Mesothelial cell of epicardium (in vitro differentiated cells): ENCODE results near the gene PLEKHG3. TPM values are rescaled to one million over a fixed set of nuclear protein-coding genes. Genes with fewer than 3 reads are reported as not detected.

Experiments used
- DNase-seq, 2 experiments: peaks; one replicate each; pipeline ENCODE4 v3.0.0; 2021; ENCODE audit warnings: low spot score in 2 of 2; ENCODE audit not compliant: unreplicated experiment in 2 of 2
- H3K27ac Mint-ChIP-seq: 2 replicates; pipeline ENCODE4 v1.8.0; 2021; ENCODE audit warnings: mixed read lengths
- H3K27me3 Mint-ChIP-seq: 2 replicates; pipeline ENCODE4 v1.8.0; 2021; ENCODE audit warnings: low read depth, mixed read lengths
- H3K36me3 Mint-ChIP-seq: 2 replicates; pipeline ENCODE4 v1.8.0; 2021; ENCODE audit warnings: mixed read lengths
- H3K4me1 Mint-ChIP-seq: 2 replicates; pipeline ENCODE4 v1.8.0; 2021; ENCODE audit warnings: mixed read lengths
- H3K4me3 Mint-ChIP-seq: 2 replicates; pipeline ENCODE4 v1.8.0; 2021; ENCODE audit warnings: mild to moderate bottlenecking, moderate library complexity, mixed read lengths
- H3K9me3 Mint-ChIP-seq: 2 replicates; pipeline ENCODE4 v1.8.0; 2021; ENCODE audit warnings: mixed read lengths
- total RNA-seq: library from RNA; stranded (reverse); gene quantifications from 3 replicates; pipeline ENCODE4 v1.2.1, GENCODE V29; 2021
- TF ChIP-seq, protein P1 (sequence below): fragments of 200-600 bp; sonication (generic); IDR thresholded peaks from one replicate; pipeline ENCODE4 v1.5.0; 2021; ENCODE audit warnings: antibody characterized with exemption; ENCODE audit not compliant: unreplicated experiment

Gene PLEKHG3
- total RNA-seq, 1 donor from 2014 or later = 141 TPM

GRCh38 chr14:64741200-64741599 lies 37.0 kb downstream of the PLEKHG3 start:
- Mint-ChIP-seq H3K27ac (no peak overlapping the region), H3K36me3 (peaks cover 42% of the 10 kb centered on the region), H3K27me3 (no peaks in the 10 kb centered on the region), H3K4me1 (peaks cover 4% of the 10 kb centered on the region), H3K9me3 (no peaks in the 10 kb centered on the region), H3K4me3 (no peak overlapping the region)
- DNase-seq = no peak
- TF ChIP-seq, protein P1, sequence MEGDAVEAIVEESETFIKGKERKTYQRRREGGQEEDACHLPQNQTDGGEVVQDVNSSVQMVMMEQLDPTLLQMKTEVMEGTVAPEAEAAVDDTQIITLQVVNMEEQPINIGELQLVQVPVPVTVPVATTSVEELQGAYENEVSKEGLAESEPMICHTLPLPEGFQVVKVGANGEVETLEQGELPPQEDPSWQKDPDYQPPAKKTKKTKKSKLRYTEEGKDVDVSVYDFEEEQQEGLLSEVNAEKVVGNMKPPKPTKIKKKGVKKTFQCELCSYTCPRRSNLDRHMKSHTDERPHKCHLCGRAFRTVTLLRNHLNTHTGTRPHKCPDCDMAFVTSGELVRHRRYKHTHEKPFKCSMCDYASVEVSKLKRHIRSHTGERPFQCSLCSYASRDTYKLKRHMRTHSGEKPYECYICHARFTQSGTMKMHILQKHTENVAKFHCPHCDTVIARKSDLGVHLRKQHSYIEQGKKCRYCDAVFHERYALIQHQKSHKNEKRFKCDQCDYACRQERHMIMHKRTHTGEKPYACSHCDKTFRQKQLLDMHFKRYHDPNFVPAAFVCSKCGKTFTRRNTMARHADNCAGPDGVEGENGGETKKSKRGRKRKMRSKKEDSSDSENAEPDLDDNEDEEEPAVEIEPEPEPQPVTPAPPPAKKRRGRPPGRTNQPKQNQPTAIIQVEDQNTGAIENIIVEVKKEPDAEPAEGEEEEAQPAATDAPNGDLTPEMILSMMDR = no peak

GRCh38 chr14:64741961-64742360 lies 37.7 kb downstream of the PLEKHG3 start:
- TF ChIP-seq, protein P1 = no peak
- H3K9me3 Mint-ChIP-seq = no peaks in the 10 kb centered on the region
- DNase-seq = no peak
- H3K27ac Mint-ChIP-seq = no peak overlapping the region
- H3K36me3 Mint-ChIP-seq = peaks cover 44% of the 10 kb centered on the region
- no peak overlapping the region for H3K4me3 Mint-ChIP-seq
- no peaks in the 10 kb centered on the region for H3K27me3 Mint-ChIP-seq
- peaks cover 4% of the 10 kb centered on the region for H3K4me1 Mint-ChIP-seq

GRCh38 chr14:64743061-64743460 lies 38.8 kb downstream of the PLEKHG3 start:
- TF ChIP-seq, protein P1 = no peak
- Mint-ChIP-seq H3K36me3 (peaks cover 47% of the 10 kb centered on the region), H3K27me3 (no peaks in the 10 kb centered on the region), H3K4me1 (peaks cover 4% of the 10 kb centered on the region), H3K9me3 (no peaks in the 10 kb centered on the region), H3K27ac (no peak overlapping the region), H3K4me3 (no peak overlapping the region)
- DNase-seq = no peak

GRCh38 chr14:64745511-64746091 lies 41.4 kb downstream of the PLEKHG3 start:
- Mint-ChIP-seq H3K4me1 (peaks cover 4% of the 10 kb centered on the region), H3K9me3 (no peaks in the 10 kb centered on the region), H3K4me3 (no peak overlapping the region), H3K27ac (peak overlapping the region; percentile 34), H3K36me3 (peaks cover 39% of the 10 kb centered on the region), H3K27me3 (no peaks in the 10 kb centered on the region)
- DNase-seq = no peak
- TF ChIP-seq, protein P1 = no peak

DNA sequence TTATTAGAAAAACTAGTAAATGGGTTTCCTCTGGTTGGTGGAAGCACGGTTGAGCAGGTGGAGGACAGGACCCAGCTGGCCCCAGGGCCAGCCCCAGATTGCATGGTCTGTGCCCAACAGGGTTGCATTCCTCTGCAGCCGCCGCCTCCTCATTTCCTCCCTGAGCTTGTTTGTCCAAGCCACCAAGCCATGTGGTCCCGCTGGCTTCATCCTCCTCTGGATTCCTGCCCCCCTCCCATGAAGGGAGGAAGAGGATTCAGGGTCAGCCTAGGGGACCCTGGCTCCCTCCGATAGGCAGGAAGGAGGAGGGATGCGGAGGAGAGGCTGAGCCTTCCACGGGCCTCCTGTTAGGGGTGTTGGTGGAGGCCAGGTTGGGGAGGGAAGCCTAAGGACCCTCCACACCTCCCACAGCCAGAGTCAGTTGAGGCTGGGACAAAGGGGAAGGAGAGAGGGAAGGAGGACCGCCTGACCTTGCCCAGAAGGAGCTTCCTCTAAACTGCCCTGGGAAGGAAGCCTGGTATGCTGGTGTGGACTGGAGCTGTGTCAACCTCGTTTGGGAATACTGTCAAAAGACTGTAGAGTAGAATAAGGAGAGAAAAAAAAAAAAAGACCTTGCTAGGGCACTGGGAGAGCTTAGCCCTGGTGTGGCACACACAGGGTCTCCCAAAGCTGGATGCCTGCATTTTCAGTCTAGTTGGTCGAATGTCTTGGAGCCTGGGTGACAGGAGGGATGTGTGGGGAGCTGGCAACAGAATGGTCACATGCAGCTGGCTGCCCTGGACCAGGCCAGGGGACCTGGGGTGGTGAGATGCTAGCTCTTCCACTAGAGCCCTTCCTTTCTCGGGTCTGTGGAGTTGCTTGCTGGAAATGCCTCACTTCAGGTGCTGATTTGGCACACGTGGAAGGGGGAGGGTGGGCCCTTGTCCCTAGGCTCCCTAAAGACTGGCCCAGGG lies 42.4 kb downstream of the PLEKHG3 start:
- Mint-ChIP-seq H3K27ac (no peak overlapping the region), H3K27me3 (no peaks in the 10 kb centered on the region), H3K9me3 (no peaks in the 10 kb centered on the region), H3K4me1 (peaks cover 4% of the 10 kb centered on the region), H3K36me3 (peaks cover 35% of the 10 kb centered on the region), H3K4me3 (no peak overlapping the region)
- TF ChIP-seq, protein P1 = no peak
- DNase-seq = no peak
